PC-3 (cell line): ENCODE results near the gene ARHGAP26. TPM values are rescaled to one million over a fixed set of nuclear protein-coding genes. Genes with fewer than 3 reads are reported as not detected.

Experiments
- ATAC-seq: fragments of 200-7000 bp; cut with Tn5 transposase; 2 replicates; pipeline ENCODE4 v1.9.1; 2020; ENCODE audit warnings: mild to moderate bottlenecking, moderate library complexity
- BruUV-seq: library from RNA; stranded (reverse); fragments of 400-500 nt; replicated peaks from 2 replicates; lab custom pipeline; 2021; lab: Mats Ljungman, UMichigan
- CTCF ChIA-PET: fragments of 300-600 bp; sonication (Branson Sonifier 250); formaldehyde crosslinking; loops from one replicate; lab custom pipeline; 2022; ENCODE audit warnings: antibody characterized with exemption; lab: Charles Lee
- POLR2A ChIA-PET: fragments of 300-600 bp; sonication (Branson Sonifier 250); formaldehyde crosslinking; loops from one replicate; lab custom pipeline; 2022; ENCODE audit warnings: antibody characterized with exemption; ENCODE audit not compliant: unreplicated experiment; lab: Charles Lee
- DNase-seq: peaks from one replicate; pipeline ENCODE4 v3.0.0-alpha.2; 2015
- H2AFZ ChIP-seq: fragments of 300-600 bp; sonication (generic); 2 replicates; pipeline ENCODE4 v1.6.0; 2016; ENCODE audit warnings: antibody characterized with exemption, low read length
- H3F3A ChIP-seq: fragments of 300-600 bp; sonication (generic); one replicate; pipeline ENCODE4 v1.6.0; 2017; ENCODE audit warnings: antibody characterized with exemption, low read length, control low read depth, mild to moderate bottlenecking; ENCODE audit not compliant: unreplicated experiment
- H3K27ac ChIP-seq: fragments of 300-600 bp; sonication (generic); 2 replicates; pipeline ENCODE4 v1.5.1; 2016; ENCODE audit warnings: mild to moderate bottlenecking, low read length
- H3K27me3 ChIP-seq: fragments of 300-600 bp; sonication (generic); 2 replicates; pipeline ENCODE4 v1.6.1; 2016; ENCODE audit warnings: low read length, mixed read lengths
- H3K36me3 ChIP-seq: fragments of 300-600 bp; sonication (generic); 2 replicates; pipeline ENCODE4 v1.6.1; 2016; ENCODE audit warnings: low read depth, mixed run types, low read length, mixed read lengths
- H3K4me1 ChIP-seq: fragments of 300-600 bp; sonication (generic); 2 replicates; pipeline ENCODE4 v1.5.1; 2016; ENCODE audit warnings: low read length; ENCODE audit not compliant: insufficient read depth
- H3K4me2 ChIP-seq: fragments of 300-600 bp; sonication (generic); 2 replicates; pipeline ENCODE4 v1.6.0; 2016; ENCODE audit warnings: low read length
- H3K4me3 ChIP-seq: fragments of 300-600 bp; sonication (generic); 2 replicates; pipeline ENCODE4 v1.5.1; 2016; ENCODE audit warnings: mild to moderate bottlenecking, low read length, mixed read lengths
- H3K79me2 ChIP-seq: fragments of 300-600 bp; sonication (generic); 2 replicates; pipeline ENCODE4 v1.6.1; 2017; ENCODE audit warnings: low read length, mixed read lengths
- H3K9ac ChIP-seq: fragments of 300-600 bp; sonication (generic); 2 replicates; pipeline ENCODE4 v1.6.0; 2016; ENCODE audit warnings: mild to moderate bottlenecking, low read length
- H3K9me2 ChIP-seq: fragments of 300-600 bp; sonication (generic); replicated peaks from 2 replicates; pipeline ENCODE4 v1.6.1; 2016; ENCODE audit warnings: mixed run types, low read length, mixed read lengths
- H3K9me3 ChIP-seq: fragments of 300-600 bp; sonication (generic); 2 replicates; pipeline ENCODE4 v1.6.1; 2016; ENCODE audit warnings: low read length, mixed read lengths
- H4K20me1 ChIP-seq: fragments of 300-600 bp; sonication (generic); 2 replicates; pipeline ENCODE4 v1.6.1; 2016; ENCODE audit warnings: low read length, mixed read lengths
- CTCF ChIP-seq: fragments of 300-600 bp; sonication (generic); conservative IDR thresholded peaks from 2 replicates; pipeline ENCODE4 v1.5.1; 2017; ENCODE audit warnings: antibody characterized with exemption, low read depth, mild to moderate bottlenecking, low read length
- EZH2 ChIP-seq: fragments of 300-600 bp; sonication (generic); IDR thresholded peaks from one replicate; pipeline ENCODE4 v1.6.1; 2017; ENCODE audit warnings: antibody characterized with exemption, mild to moderate bottlenecking, low read length; ENCODE audit not compliant: unreplicated experiment
- EZH2phosphoT487 ChIP-seq: fragments of 300-600 bp; sonication (generic); IDR thresholded peaks from 2 replicates; pipeline ENCODE4 v1.6.1; 2018; ENCODE audit warnings: mild to moderate bottlenecking, antibody characterized with exemption, low read length, borderline replicate concordance
- intact Hi-C: fragments of 100-400 bp; cut with micrococcal nuclease; formaldehyde crosslinking; loops from 2 replicates; pipeline ENCODE4 v1.9.0; 2023
- total RNA-seq: library from RNA; depleted of rRNA; stranded (reverse); fragments of >200 nt; gene quantifications from 2 replicates; pipeline ENCODE4 v1.2.3, GENCODE V29; 2014

The ARHGAP26 gene
- total RNA-seq, 1 experiment from 2014 or later, result 11.7 TPM

GRCh38 chr5:143046314-143046713 lies 276.1 kb downstream of the ARHGAP26 start:
- no peaks in the 10 kb centered on the region for H3K27me3 ChIP-seq
- TF ChIP-seq EZH2phosphoT487 (no peak), EZH2 (no peak), CTCF (no peak)
- no peaks in the 10 kb centered on the region for H4K20me1 ChIP-seq
- no TSS peak for BruUV-seq
- H2AFZ ChIP-seq, result no peak overlapping the region
- H3K4me1 ChIP-seq, result peaks cover 20% of the 10 kb centered on the region
- no peaks in the 10 kb centered on the region for H3K79me2 ChIP-seq
- no peaks in the 10 kb centered on the region for H3K36me3 ChIP-seq
- no peaks in the 10 kb centered on the region for H3K9me3 ChIP-seq
- H3K4me2 ChIP-seq, result no peak overlapping the region
- CTCF ChIA-PET, result no interaction called here
- no peak overlapping the region for H3K4me3 ChIP-seq
- intact Hi-C loops, result no loop called here
- H3K27ac ChIP-seq, result no peak overlapping the region
- DNase-seq (no peak), ATAC-seq (no peak)
- no peaks in the 10 kb centered on the region for H3F3A ChIP-seq
- H3K9ac ChIP-seq, result no peak overlapping the region
- POLR2A ChIA-PET, result no interaction called here
- no peaks in the 10 kb centered on the region for H3K9me2 ChIP-seq

GRCh38 chr5:143047091-143047490 lies 276.9 kb downstream of the ARHGAP26 start:
- no peaks in the 10 kb centered on the region for H4K20me1 ChIP-seq
- no peaks in the 10 kb centered on the region for H3K9me2 ChIP-seq
- DNase-seq (no peak), ATAC-seq (no peak)
- no peaks in the 10 kb centered on the region for H3K27me3 ChIP-seq
- no peaks in the 10 kb centered on the region for H3K9me3 ChIP-seq
- no peak overlapping the region for H3K27ac ChIP-seq
- no peak overlapping the region for H3K4me3 ChIP-seq
- CTCF ChIA-PET, result no interaction called here
- H3F3A ChIP-seq, result no peaks in the 10 kb centered on the region
- peaks cover 19% of the 10 kb centered on the region for H3K4me1 ChIP-seq
- H3K4me2 ChIP-seq, result no peak overlapping the region
- H3K79me2 ChIP-seq, result no peaks in the 10 kb centered on the region
- intact Hi-C loops, result no loop called here
- POLR2A ChIA-PET, result no interaction called here
- H2AFZ ChIP-seq, result no peak overlapping the region
- no peaks in the 10 kb centered on the region for H3K36me3 ChIP-seq
- BruUV-seq, result no TSS peak
- no peak for TF ChIP-seq EZH2
- TF ChIP-seq CTCF, result no peak
- no peak for TF ChIP-seq EZH2phosphoT487
- no peak overlapping the region for H3K9ac ChIP-seq

GRCh38 chr5:143050183-143050582 lies 280.0 kb downstream of the ARHGAP26 start:
- H2AFZ ChIP-seq, result no peak overlapping the region
- H3K4me3 ChIP-seq, result no peak overlapping the region
- H3F3A ChIP-seq, result no peaks in the 10 kb centered on the region
- ChIA-PET CTCF (no interaction called here), POLR2A (no interaction called here)
- intact Hi-C loops, result no loop called here
- no peak overlapping the region for H3K9ac ChIP-seq
- no TSS peak for BruUV-seq
- no peak overlapping the region for H3K27ac ChIP-seq
- DNase-seq, result no peak
- H3K9me3 ChIP-seq, result no peaks in the 10 kb centered on the region
- no peaks in the 10 kb centered on the region for H3K79me2 ChIP-seq
- ATAC-seq, result no peak
- peaks cover 12% of the 10 kb centered on the region for H3K4me1 ChIP-seq
- no peak for TF ChIP-seq EZH2
- TF ChIP-seq CTCF, result no peak
- TF ChIP-seq EZH2phosphoT487, result no peak
- no peaks in the 10 kb centered on the region for H4K20me1 ChIP-seq
- no peaks in the 10 kb centered on the region for H3K36me3 ChIP-seq
- no peaks in the 10 kb centered on the region for H3K27me3 ChIP-seq
- no peaks in the 10 kb centered on the region for H3K9me2 ChIP-seq
- no peak overlapping the region for H3K4me2 ChIP-seq
